ENCODE data around the gene APOBEC3B. TPM values are rescaled to one million over a fixed set of nuclear protein-coding genes. Genes with fewer than 3 reads are reported as not detected.
"Not testable (repeated sequence)": the region's sequence is repeated elsewhere in the genome, so short reads cannot be mapped to it uniquely, and the experiment has no call there.

The APOBEC3B gene
- polyA plus RNA-seq, 1 of the 3 experiments (the other 2 are of a cell fraction): not detected

- H3K9ac ChIP-seq: no peak overlapping the region
- H3K4me1 ChIP-seq (ENCODE audit: control insufficient read depth in 1 of 2, insufficient read depth in 2 of 2, low read depth in 1 of 2, low read length in 1 of 2): no peaks in the 10 kb centered on the region
- TF ChIP-seq ELF1 (IDR thresholded peaks at IDR 0.05): no peak
- no peak for TF ChIP-seq GABPA (IDR thresholded peaks at IDR 0.05; ENCODE audit: low read depth)
- no peak for TF ChIP-seq NRF1 (IDR thresholded peaks at IDR 0.05; ENCODE audit: low read depth, low read length)
- TF ChIP-seq, protein P1, sequence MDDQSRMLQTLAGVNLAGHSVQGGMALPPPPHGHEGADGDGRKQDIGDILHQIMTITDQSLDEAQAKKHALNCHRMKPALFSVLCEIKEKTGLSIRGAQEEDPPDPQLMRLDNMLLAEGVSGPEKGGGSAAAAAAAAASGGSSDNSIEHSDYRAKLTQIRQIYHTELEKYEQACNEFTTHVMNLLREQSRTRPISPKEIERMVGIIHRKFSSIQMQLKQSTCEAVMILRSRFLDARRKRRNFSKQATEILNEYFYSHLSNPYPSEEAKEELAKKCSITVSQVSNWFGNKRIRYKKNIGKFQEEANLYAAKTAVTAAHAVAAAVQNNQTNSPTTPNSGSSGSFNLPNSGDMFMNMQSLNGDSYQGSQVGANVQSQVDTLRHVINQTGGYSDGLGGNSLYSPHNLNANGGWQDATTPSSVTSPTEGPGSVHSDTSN (IDR thresholded peaks at IDR 0.05): no peak
- TF ChIP-seq TAF1 (IDR thresholded peaks at IDR 0.05; ENCODE audit: borderline replicate concordance, low read depth, low read length): no peak
- TF ChIP-seq POLR2AphosphoS5 (IDR thresholded peaks at IDR 0.05; ENCODE audit: low read depth, low read length): no peak
- TF ChIP-seq, protein P2, sequence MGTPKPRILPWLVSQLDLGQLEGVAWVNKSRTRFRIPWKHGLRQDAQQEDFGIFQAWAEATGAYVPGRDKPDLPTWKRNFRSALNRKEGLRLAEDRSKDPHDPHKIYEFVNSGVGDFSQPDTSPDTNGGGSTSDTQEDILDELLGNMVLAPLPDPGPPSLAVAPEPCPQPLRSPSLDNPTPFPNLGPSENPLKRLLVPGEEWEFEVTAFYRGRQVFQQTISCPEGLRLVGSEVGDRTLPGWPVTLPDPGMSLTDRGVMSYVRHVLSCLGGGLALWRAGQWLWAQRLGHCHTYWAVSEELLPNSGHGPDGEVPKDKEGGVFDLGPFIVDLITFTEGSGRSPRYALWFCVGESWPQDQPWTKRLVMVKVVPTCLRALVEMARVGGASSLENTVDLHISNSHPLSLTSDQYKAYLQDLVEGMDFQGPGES (IDR thresholded peaks at IDR 0.05; ENCODE audit: low read depth, low read length): no peak
- no peak for TF ChIP-seq SMC3 (IDR thresholded peaks at IDR 0.05; ENCODE audit: low read depth, low read length)
- no peak for TF ChIP-seq RXRA (IDR thresholded peaks at IDR 0.05; ENCODE audit: borderline replicate concordance, low read depth)
- TF ChIP-seq MEF2A (IDR thresholded peaks at IDR 0.05; ENCODE audit: borderline replicate concordance, low read depth): no peak
- TF ChIP-seq EZH2phosphoT487 (IDR thresholded peaks at IDR 0.05; ENCODE audit: borderline replicate concordance, low read depth): no peak
- no peak for TF ChIP-seq GATA2 (CRISPR knock-in tag; IDR thresholded peaks at IDR 0.05)
- TF ChIP-seq EP300 (IDR thresholded peaks at IDR 0.05; ENCODE audit: borderline replicate concordance in 1 of 2, low read depth in 1 of 2, low read length in 1 of 2): no peak
- no peak for TF ChIP-seq MXI1 (IDR thresholded peaks at IDR 0.05; ENCODE audit: low read depth, low read length)
- DNase-seq: no peak
- no peaks in the 10 kb centered on the region for H3F3A ChIP-seq (replicated peaks; ENCODE audit: insufficient read depth)
- no peak overlapping the region for H2AFZ ChIP-seq (ENCODE audit: low read depth)
- H3K27ac ChIP-seq (ENCODE audit: low read depth in 2 of 2, low read length in 1 of 2): no peak overlapping the region
- no peak overlapping the region for H3K4me3 ChIP-seq (ENCODE audit: low read depth in 2 of 2, low read length in 1 of 2)
- H3K9me3 ChIP-seq: no peaks in the 10 kb centered on the region
- H3K9me2 ChIP-seq: no peaks in the 10 kb centered on the region
- ChIA-PET POLR2A (no interaction called here), CTCF (no interaction called here)
- no peaks in the 10 kb centered on the region for H3K79me2 ChIP-seq (ENCODE audit: insufficient read depth)
- H4K20me1 ChIP-seq (ENCODE audit: insufficient read depth): no peaks in the 10 kb centered on the region
- H3K36me3 ChIP-seq (replicated peaks in 1 of 2; ENCODE audit: control insufficient read depth in 1 of 2, insufficient read depth in 2 of 2, low read length in 1 of 2): no peaks in the 10 kb centered on the region
- H3K27me3 ChIP-seq (ENCODE audit: insufficient read depth): no peaks in the 10 kb centered on the region
- no peak overlapping the region for H3K4me2 ChIP-seq
- 100% methylated on average over 2 of the region's 8 CpGs for WGBS (ENCODE audit: low lambda C conversion rate)
These were observed 5.2 kb downstream of the APOBEC3B start for GRCh38 chr22:38987171-38987895.

DNA sequence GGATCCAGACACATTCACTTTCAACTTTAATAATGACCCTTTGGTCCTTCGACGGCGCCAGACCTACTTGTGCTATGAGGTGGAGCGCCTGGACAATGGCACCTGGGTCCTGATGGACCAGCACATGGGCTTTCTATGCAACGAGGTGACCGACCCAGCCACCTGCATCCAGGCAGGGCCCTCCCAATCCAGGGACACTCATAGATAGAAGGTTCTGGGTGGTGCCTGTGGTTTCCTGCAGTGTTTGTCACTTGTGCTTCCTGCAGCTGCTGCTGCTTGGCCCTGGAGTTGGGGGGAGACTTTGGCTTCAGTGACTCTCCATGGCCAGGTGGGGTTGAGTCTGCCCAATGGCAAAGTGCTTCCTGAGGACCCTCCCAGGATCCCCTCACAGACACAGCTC lies 7.3 kb downstream of the APOBEC3B start:
- H3K9ac ChIP-seq: no peak overlapping the region
- no peaks in the 10 kb centered on the region for H3K79me2 ChIP-seq (ENCODE audit: insufficient read depth)
- DNase-seq: no peak
- no peak overlapping the region for H3K4me2 ChIP-seq
- no peaks in the 10 kb centered on the region for H4K20me1 ChIP-seq (ENCODE audit: insufficient read depth)
- H3K4me3 ChIP-seq (ENCODE audit: low read depth in 2 of 2, low read length in 1 of 2): no peak overlapping the region
- H3K9me3 ChIP-seq: no peaks in the 10 kb centered on the region
- H3F3A ChIP-seq (replicated peaks; ENCODE audit: insufficient read depth): no peaks in the 10 kb centered on the region
- ChIA-PET POLR2A (no interaction called here), CTCF (no interaction called here)
- no peaks in the 10 kb centered on the region for H3K9me2 ChIP-seq
- H3K27ac ChIP-seq (ENCODE audit: low read depth in 2 of 2, low read length in 1 of 2): no peak overlapping the region
- H3K36me3 ChIP-seq (replicated peaks in 1 of 2; ENCODE audit: control insufficient read depth in 1 of 2, insufficient read depth in 2 of 2, low read length in 1 of 2): no peaks in the 10 kb centered on the region
- H3K4me1 ChIP-seq (ENCODE audit: control insufficient read depth in 1 of 2, insufficient read depth in 2 of 2, low read depth in 1 of 2, low read length in 1 of 2): no peaks in the 10 kb centered on the region; a peak in 1 of 4 replicates
- WGBS (ENCODE audit: low lambda C conversion rate): no CpG with 5 or more reads among the region's 6 CpGs
- no peaks in the 10 kb centered on the region for H3K27me3 ChIP-seq (ENCODE audit: insufficient read depth)
- H2AFZ ChIP-seq (ENCODE audit: low read depth): no peak overlapping the region
- TF ChIP-seq EP300 (IDR thresholded peaks at IDR 0.05; ENCODE audit: borderline replicate concordance in 1 of 2, low read depth in 1 of 2, low read length in 1 of 2): no peak
- TF ChIP-seq ZBTB33 (IDR thresholded peaks at IDR 0.05; ENCODE audit: borderline replicate concordance, low read depth): no peak
- TF ChIP-seq TCF12 (IDR thresholded peaks at IDR 0.05): no peak
- TF ChIP-seq USF2 (IDR thresholded peaks at IDR 0.05; ENCODE audit: borderline replicate concordance, low read depth, low read length): no peak
- no peak for TF ChIP-seq RCOR1 (IDR thresholded peaks at IDR 0.05; ENCODE audit: low read length)

- H3K27ac ChIP-seq (ENCODE audit: low read depth in 2 of 2, low read length in 1 of 2); H3K79me2 ChIP-seq (ENCODE audit: insufficient read depth); H3K36me3 ChIP-seq (replicated peaks in 1 of 2; ENCODE audit: control insufficient read depth in 1 of 2, insufficient read depth in 2 of 2, low read length in 1 of 2); H3K9me3 ChIP-seq; DNase-seq; H3K4me1 ChIP-seq (ENCODE audit: control insufficient read depth in 1 of 2, insufficient read depth in 2 of 2, low read depth in 1 of 2, low read length in 1 of 2); H3K9ac ChIP-seq; CTCF ChIA-PET; H3F3A ChIP-seq (replicated peaks; ENCODE audit: insufficient read depth); H3K27me3 ChIP-seq (ENCODE audit: insufficient read depth); H2AFZ ChIP-seq (ENCODE audit: low read depth); H4K20me1 ChIP-seq (ENCODE audit: insufficient read depth); POLR2A ChIA-PET; H3K4me2 ChIP-seq; H3K9me2 ChIP-seq; H3K4me3 ChIP-seq (ENCODE audit: low read depth in 2 of 2, low read length in 1 of 2): not testable (repeated sequence)
- 60% methylated on average over 1 of the region's 12 CpGs for WGBS (ENCODE audit: low lambda C conversion rate)
These were observed 10.8 kb downstream of the APOBEC3B start for GRCh38 chr22:38992871-38993371.
